K562 (cell line): ENCODE data around the gene CDKL5. TPM values are rescaled to one million over a fixed set of nuclear protein-coding genes. Genes with fewer than 3 reads are reported as not detected.

Source experiments
- ATAC-seq: fragments of 200-7000 bp; cut with Tn5 transposase; 3 replicates; pipeline ENCODE4 v1.9.1; 2020; ENCODE audit warnings: moderate library complexity
- BruUV-seq: library from RNA; stranded (reverse); fragments of 400-500 nt; replicated peaks from 2 replicates; lab custom pipeline; 2021; lab: Mats Ljungman, UMichigan
- CTCF ChIA-PET: fragments of 300-600 bp; formaldehyde crosslinking; extraction: SDS; loops from one replicate; lab custom pipeline; 2021; ENCODE audit warnings: low intra/inter-chr PET ratio; lab: Yijun Ruan, JAX
- POLR2A ChIA-PET: fragments of 300-600, 350-650 bp; sonication (Branson Sonifier 250); formaldehyde crosslinking; extraction: SDS; loops from one replicate; lab custom pipeline; 2021; ENCODE audit warnings: antibody characterized with exemption, inconsistent platforms; lab: Yijun Ruan, JAX
- DNase-seq, 4 experiments: peaks; one replicate each; pipeline versions ENCODE4 v3.0.0 to v3.0.0-alpha.2; 2011 to 2018; ENCODE audit warnings: low spot score in 3 of 4, mixed read lengths in 3 of 4; ENCODE audit errors: extremely low read depth in 1 of 4
- FAIRE-seq: peaks from 2 replicates; lab custom pipeline; 2011; peaks lifted over from hg19 to GRCh38; lab: Jason Lieb, UNC
- H2AFZ ChIP-seq: 2 replicates; pipeline ENCODE4 v1.6.0; 2011; ENCODE audit warnings: low read depth, low read length, control low read depth, inconsistent platforms
- H3K27ac ChIP-seq: fragments of 200-600 bp; 3 replicates; pipeline ENCODE4 v1.8.0; 2011; ENCODE audit warnings: low read depth, mild to moderate bottlenecking, control low read depth, inconsistent platforms, low read length, moderate library complexity, mixed read lengths; ENCODE audit errors: extremely low read depth
- H3K27me3 ChIP-seq, 2 experiments: fragments of 300-600 bp in 1 of 2; 2 replicates in 1 of 2; 3 replicates in 1 of 2; pipeline versions ENCODE4 v1.6.0 to v1.8.0; 2011; ENCODE audit warnings: inconsistent platforms in 2 of 2, low read length in 2 of 2, mild to moderate bottlenecking in 1 of 2, mixed read lengths in 1 of 2, moderate library complexity in 1 of 2; ENCODE audit not compliant: control insufficient read depth in 2 of 2, insufficient read depth in 2 of 2
- H3K36me3 ChIP-seq: fragments of 300-600 bp; 3 replicates; pipeline ENCODE4 v1.8.0; 2011; ENCODE audit warnings: mild to moderate bottlenecking, low read length, inconsistent platforms; ENCODE audit not compliant: control insufficient read depth, insufficient read depth
- H3K4me1 ChIP-seq, 2 experiments: fragments of 200-600 bp in 1 of 2; replicated peaks in 1 of 2; 2 replicates in 1 of 2; 3 replicates in 1 of 2; pipeline versions ENCODE4 v1.5.1 to v1.8.0; 2011; ENCODE audit warnings: inconsistent platforms in 2 of 2, low read length in 2 of 2, mild to moderate bottlenecking in 1 of 2, mixed read lengths in 1 of 2, moderate library complexity in 1 of 2; ENCODE audit not compliant: control insufficient read depth in 2 of 2, insufficient read depth in 2 of 2
- H3K4me2 ChIP-seq: 2 replicates; pipeline ENCODE4 v1.6.1; 2011; ENCODE audit warnings: low read length, control low read depth, inconsistent platforms, mixed read lengths; ENCODE audit not compliant: insufficient read depth
- H3K4me3 ChIP-seq: fragments of 200-600 bp; sonication (generic), shearing (Covaris generic); 2 replicates; pipeline ENCODE4 v1.5.1; 2016; ENCODE audit warnings: control low read depth, inconsistent platforms
- H3K79me2 ChIP-seq: fragments of 200-600 bp; 3 replicates; pipeline ENCODE4 v1.8.0; 2011; ENCODE audit warnings: low read length, inconsistent platforms; ENCODE audit not compliant: control insufficient read depth, insufficient read depth
- H3K9ac ChIP-seq, 2 experiments: 2 replicates each; pipeline versions ENCODE4 v1.6.0 to v1.6.1; 2011; ENCODE audit warnings: low read depth in 2 of 2, low read length in 2 of 2, control low read depth in 1 of 2, inconsistent platforms in 1 of 2, mild to moderate bottlenecking in 1 of 2, mixed read lengths in 1 of 2; ENCODE audit not compliant: insufficient read depth in 1 of 2
- H3K9me1 ChIP-seq: one replicate; pipeline ENCODE4 v1.6.0; 2011; ENCODE audit warnings: inconsistent platforms, mild to moderate bottlenecking, low read length, moderate library complexity; ENCODE audit not compliant: control insufficient read depth, insufficient read depth
- H3K9me3 ChIP-seq: replicated peaks from 2 replicates; pipeline ENCODE4 v1.5.1; 2011; ENCODE audit warnings: low read depth, low read length, inconsistent platforms; ENCODE audit not compliant: control insufficient read depth, insufficient read depth
- H4K20me1 ChIP-seq: replicated peaks from 2 replicates; pipeline ENCODE4 v1.6.1; 2011; ENCODE audit warnings: low read length, inconsistent platforms, mixed read lengths; ENCODE audit not compliant: control insufficient read depth, insufficient read depth
- CHCHD3 ChIP-seq: fragments of 250-450 bp; sonication (Bioruptor Pico); IDR thresholded peaks from 2 replicates; pipeline ENCODE4 v2.1.2; 2022; ENCODE audit warnings: mild to moderate bottlenecking
- FOXK1 ChIP-seq: sonication (generic); formaldehyde crosslinking; IDR thresholded peaks from 2 replicates; pipeline ENCODE4 v1.8.0; 2022; ENCODE audit warnings: missing genetic modification reagents, mild to moderate bottlenecking, borderline replicate concordance
- FUS ChIP-seq: fragments of 200-400 bp; formaldehyde crosslinking; optimal IDR thresholded peaks from 2 replicates; pipeline ENCODE3; 2017; ENCODE audit warnings: low read depth, low read length
- HNRNPLL ChIP-seq: fragments of 200-400 bp; formaldehyde crosslinking; IDR thresholded peaks from 2 replicates; pipeline ENCODE4 v1.6.1; 2017; ENCODE audit warnings: low read length, low read depth, mild to moderate bottlenecking; ENCODE audit not compliant: poor library complexity, severe bottlenecking
- MIER1 ChIP-seq: fragments of 450-650 bp; IDR thresholded peaks from 2 replicates; pipeline ENCODE4 v1.6.1; 2016; ENCODE audit warnings: antibody characterized with exemption, mild to moderate bottlenecking, low read depth
- MNT ChIP-seq, 2 experiments: fragments of 450-650 bp; conservative IDR thresholded peaks; 2 replicates each; pipeline ENCODE4 v1.6.1; 2017; ENCODE audit warnings: mild to moderate bottlenecking in 2 of 2, moderate library complexity in 2 of 2
- NRF1 ChIP-seq, 2 experiments: fragments of 450-650 bp; IDR thresholded peaks in 1 of 2; conservative IDR thresholded peaks in 1 of 2; 2 replicates each; pipeline ENCODE4 v1.6.1; 2014; ENCODE audit warnings: mild to moderate bottlenecking in 2 of 2
- PTBP1 ChIP-seq: fragments of 200-400 bp; formaldehyde crosslinking; IDR thresholded peaks from 2 replicates; pipeline ENCODE4 v1.6.1; 2017; ENCODE audit warnings: low read depth, low read length
- SRSF7 ChIP-seq: fragments of 200-400 bp; formaldehyde crosslinking; optimal IDR thresholded peaks from 2 replicates; pipeline ENCODE3; 2017; ENCODE audit warnings: mild to moderate bottlenecking, low read depth, low read length
- SUPT5H ChIP-seq: fragments of 450-650 bp; IDR thresholded peaks from 2 replicates; pipeline ENCODE4 v1.6.1; 2016
- TAF9B ChIP-seq: fragments of 450-650 bp; IDR thresholded peaks from 2 replicates; pipeline ENCODE4 v1.6.1; 2018; ENCODE audit warnings: mild to moderate bottlenecking; ENCODE audit not compliant: partially characterized antibody
- TCF7L2 ChIP-seq: fragments of 150-350 bp; IDR thresholded peaks from 2 replicates; pipeline ENCODE4 v1.6.1; 2016; ENCODE audit warnings: low read depth, mild to moderate bottlenecking, low read length, moderate library complexity
- ZNF140 ChIP-seq: fragments of 250-450 bp; sonication (Bioruptor Pico); IDR thresholded peaks from 2 replicates; pipeline ENCODE4 v1.8.0; 2021; ENCODE audit warnings: moderate library complexity, mild to moderate bottlenecking, inconsistent platforms
- WGBS: fragments of 100-300 bp; shearing (Covaris generic); methylation state at CpG from one replicate; pipeline ENCODE4 v1.1.6; 2016; ENCODE audit warnings: low coverage, mixed read lengths; ENCODE audit not compliant: insufficient coverage; ENCODE audit errors: missing lambda C conversion rate; 5-methylcytosine and 5-hydroxymethylcytosine counted together
- in situ Hi-C: fragments of 300-500 bp; cut with MboI; formaldehyde crosslinking; loops from 4 replicates; pipeline ENCODE4 v1.15.0; 2018; ENCODE audit warnings: inconsistent platforms, mixed read lengths
- intact Hi-C: fragments of 100-400 bp; cut with micrococcal nuclease; formaldehyde crosslinking; loops from 2 replicates; pipeline ENCODE4 v1.14.2; 2022
- polyA plus RNA-seq, 8 experiments: library from polyadenylated mRNA; depleted of rRNA in 4 of 8; stranded (reverse) in 5 of 8; unstranded in 3 of 8; fragments of >200 nt; fragmentation: Nextera tagmentation in 2 of 8; fragmentation: Illumina TruSeq in 1 of 8; extraction: Ambion mirVana in 2 of 8; extraction: Trizol in 1 of 8; gene quantifications; 2 replicates each; pipeline versions ENCODE4 v1.2.1 to v1.2.3, GENCODE V29; 2011 to 2014; ENCODE audit warnings: inconsistent platforms in 1 of 8, missing spikeins in 1 of 8
- total RNA-seq, 7 experiments: library from RNA; depleted of rRNA in 6 of 7; stranded (reverse); fragments of >200 nt in 6 of 7; fragmentation: Illumina TruSeq in 2 of 7; extraction: Trizol in 2 of 7; gene quantifications; 2 replicates each; pipeline versions ENCODE4 v1.2.1 to v1.2.3, GENCODE V29; 2011 to 2021; ENCODE audit warnings: low replicate concordance in 1 of 7
- TF ChIP-seq, protein P1 (sequence below), 2 experiments: fragments of 200-800 bp in 1 of 2; sonication (Bioruptor generic) in 1 of 2; sonication (generic) in 1 of 2; formaldehyde crosslinking in 1 of 2; IDR thresholded peaks in 1 of 2; conservative IDR thresholded peaks in 1 of 2; 2 replicates each; pipeline versions ENCODE4 v1.5.0 to v1.6.1; 2016 to 2020; ENCODE audit warnings: missing compliant biosample characterization in 1 of 2, missing genetic modification characterization in 1 of 2, missing genetic modification reagents in 1 of 2

The CDKL5 gene
- total and polyA plus RNA-seq, 9 of the 15 experiments (the other 6 are each of a cell fraction or from before 2014, with no cell fraction given), result under 0.01 to 0.21 (median 0.04) TPM

GRCh38 chrX:18640686-18641085 is 215.3 kb downstream of the CDKL5 start:
- H3K9me1 ChIP-seq, result no peaks in the 10 kb centered on the region
- no peak overlapping the region for H3K27ac ChIP-seq
- no peak overlapping the region for H3K9ac ChIP-seq
- H4K20me1 ChIP-seq, result no peaks in the 10 kb centered on the region
- POLR2A ChIA-PET, result no interaction called here
- peak in 2 of 4 experiments; percentile 1 to 3 for DNase-seq
- in situ Hi-C loops, result no loop called here
- intact Hi-C loops, result no loop called here
- no TSS peak for BruUV-seq
- no peaks in the 10 kb centered on the region for H3K9me3 ChIP-seq
- H2AFZ ChIP-seq, result 0 out of 2 replicates have a peak overlapping the region, but pooled peaks have one; percentile 45
- CTCF ChIA-PET, result no interaction called here
- no peaks in the 10 kb centered on the region for H3K4me1 ChIP-seq
- peak; percentile 59 for TF ChIP-seq HNRNPLL
- TF ChIP-seq SRSF7, result no peak
- peak; percentile 58 to 71 for TF ChIP-seq NRF1 (conservative IDR thresholded peaks at IDR 0.05 in 1 of 2, IDR thresholded peaks at IDR 0.05 in 1 of 2)
- TF ChIP-seq, all 486 proteins: peak for 2
- no peak overlapping the region for H3K4me3 ChIP-seq
- H3K27me3 ChIP-seq, result peaks cover 0 to 28% of the 10 kb centered on the region in 2 experiments; a peak in 3 of 5 replicates
- ATAC-seq, result no peak
- no peak overlapping the region for H3K4me2 ChIP-seq
- WGBS, result 4% methylated on average over 10 of the region's 10 CpGs
- no peaks in the 10 kb centered on the region for H3K36me3 ChIP-seq
- no peaks in the 10 kb centered on the region for H3K79me2 ChIP-seq
- FAIRE-seq, result no peak

GRCh38 chrX:18643243-18643642 is 217.8 kb downstream of the CDKL5 start:
- in situ Hi-C loops, result no loop called here
- H3K4me1 ChIP-seq, result no peaks in the 10 kb centered on the region
- H3K9ac ChIP-seq, result no peak overlapping the region
- no peak overlapping the region for H2AFZ ChIP-seq
- no peak overlapping the region for H3K27ac ChIP-seq
- DNase-seq (no peak), ATAC-seq (no peak), FAIRE-seq (no peak)
- BruUV-seq, result no TSS peak
- ChIA-PET CTCF (no interaction called here), POLR2A (no interaction called here)
- WGBS, result 0% methylated on average over 3 of the region's 3 CpGs
- H3K9me1 ChIP-seq, result no peaks in the 10 kb centered on the region
- H3K9me3 ChIP-seq, result no peaks in the 10 kb centered on the region
- no peaks in the 10 kb centered on the region for H4K20me1 ChIP-seq
- no peaks in the 10 kb centered on the region for H3K36me3 ChIP-seq
- H3K4me2 ChIP-seq, result no peak overlapping the region
- intact Hi-C loops, result no loop called here
- H3K79me2 ChIP-seq, result no peaks in the 10 kb centered on the region
- H3K4me3 ChIP-seq, result no peak overlapping the region
- peaks cover 0 to 34% of the 10 kb centered on the region in 2 experiments; a peak in 3 of 5 replicates for H3K27me3 ChIP-seq
- no peak for TF ChIP-seq TCF7L2
- TF ChIP-seq FOXK1 (CRISPR knock-in tag), result no peak
- TF ChIP-seq, protein P1, sequence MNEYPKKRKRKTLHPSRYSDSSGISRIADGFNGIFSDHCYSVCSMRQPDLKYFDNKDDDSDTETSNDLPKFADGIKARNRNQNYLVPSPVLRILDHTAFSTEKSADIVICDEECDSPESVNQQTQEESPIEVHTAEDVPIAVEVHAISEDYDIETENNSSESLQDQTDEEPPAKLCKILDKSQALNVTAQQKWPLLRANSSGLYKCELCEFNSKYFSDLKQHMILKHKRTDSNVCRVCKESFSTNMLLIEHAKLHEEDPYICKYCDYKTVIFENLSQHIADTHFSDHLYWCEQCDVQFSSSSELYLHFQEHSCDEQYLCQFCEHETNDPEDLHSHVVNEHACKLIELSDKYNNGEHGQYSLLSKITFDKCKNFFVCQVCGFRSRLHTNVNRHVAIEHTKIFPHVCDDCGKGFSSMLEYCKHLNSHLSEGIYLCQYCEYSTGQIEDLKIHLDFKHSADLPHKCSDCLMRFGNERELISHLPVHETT (CRISPR knock-in tag; conservative IDR thresholded peaks at IDR 0.05 in 1 of 2, IDR thresholded peaks at IDR 0.05 in 1 of 2), result no peak
- TF ChIP-seq FUS, result no peak
- no peak for TF ChIP-seq MNT (conservative IDR thresholded peaks at IDR 0.05)
- no peak for TF ChIP-seq TAF9B
- no peak for TF ChIP-seq PTBP1
- no peak for TF ChIP-seq CHCHD3
- no peak for TF ChIP-seq MIER1
- TF ChIP-seq SUPT5H, result no peak
- no peak for TF ChIP-seq ZNF140 (CRISPR knock-in tag)
